Mammary epithelial cell (primary cell): ENCODE data around the gene DNAJC21.

ENCODE experiments used
- EZH2 ChIP-seq: IDR thresholded peaks from 2 replicates; pipeline ENCODE4 v1.6.1; 2012; ENCODE audit warnings: low read length, inconsistent platforms, borderline replicate concordance
- TF ChIP-seq, protein P1 (sequence below), 2 donors: IDR thresholded peaks in 1 of 2; conservative IDR thresholded peaks in 1 of 2; 2 replicates each; pipeline ENCODE4 v1.5.1; 2011 to 2012; ENCODE audit warnings: inconsistent platforms in 2 of 2, low read length in 2 of 2, mild to moderate bottlenecking in 2 of 2, control low read depth in 1 of 2, low read depth in 1 of 2; ENCODE audit not compliant: insufficient read depth in 1 of 2; ENCODE audit errors: extremely low read depth in 1 of 2

DNA sequence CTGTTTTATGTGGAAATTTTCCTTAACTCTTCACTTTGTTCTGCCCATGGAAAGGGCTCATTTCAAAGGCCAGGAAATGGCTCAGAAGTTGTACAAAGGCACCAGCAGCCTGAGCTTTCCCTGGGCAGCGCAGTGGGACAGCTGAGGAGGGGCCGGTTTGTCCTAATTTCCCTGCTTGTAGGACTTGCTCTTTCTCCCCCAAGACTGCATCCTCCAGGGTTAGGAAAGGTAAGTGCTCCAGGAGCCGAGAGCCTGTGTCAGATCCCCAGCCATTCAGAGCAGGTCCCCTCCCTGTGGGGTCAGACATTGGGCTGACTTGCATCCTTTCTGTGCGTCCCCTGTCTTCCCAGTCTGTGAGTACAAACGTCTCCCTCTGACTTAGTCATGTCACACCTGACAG is 74.8 kb downstream of the DNAJC21 start:
- TF ChIP-seq, protein P1, sequence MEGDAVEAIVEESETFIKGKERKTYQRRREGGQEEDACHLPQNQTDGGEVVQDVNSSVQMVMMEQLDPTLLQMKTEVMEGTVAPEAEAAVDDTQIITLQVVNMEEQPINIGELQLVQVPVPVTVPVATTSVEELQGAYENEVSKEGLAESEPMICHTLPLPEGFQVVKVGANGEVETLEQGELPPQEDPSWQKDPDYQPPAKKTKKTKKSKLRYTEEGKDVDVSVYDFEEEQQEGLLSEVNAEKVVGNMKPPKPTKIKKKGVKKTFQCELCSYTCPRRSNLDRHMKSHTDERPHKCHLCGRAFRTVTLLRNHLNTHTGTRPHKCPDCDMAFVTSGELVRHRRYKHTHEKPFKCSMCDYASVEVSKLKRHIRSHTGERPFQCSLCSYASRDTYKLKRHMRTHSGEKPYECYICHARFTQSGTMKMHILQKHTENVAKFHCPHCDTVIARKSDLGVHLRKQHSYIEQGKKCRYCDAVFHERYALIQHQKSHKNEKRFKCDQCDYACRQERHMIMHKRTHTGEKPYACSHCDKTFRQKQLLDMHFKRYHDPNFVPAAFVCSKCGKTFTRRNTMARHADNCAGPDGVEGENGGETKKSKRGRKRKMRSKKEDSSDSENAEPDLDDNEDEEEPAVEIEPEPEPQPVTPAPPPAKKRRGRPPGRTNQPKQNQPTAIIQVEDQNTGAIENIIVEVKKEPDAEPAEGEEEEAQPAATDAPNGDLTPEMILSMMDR (conservative IDR thresholded peaks at IDR 0.05 in 1 of 2, IDR thresholded peaks at IDR 0.05 in 1 of 2; ENCODE audit: extremely low read depth in 1 of 2, insufficient read depth in 1 of 2, low read depth in 1 of 2, low read length in 2 of 2) = no peak
- TF ChIP-seq EZH2 = no peak
